Gastroesophageal sphincter (tissue), 4 donors: Measurements from ENCODE around the gene NPLOC4. TPM values are rescaled to one million over a fixed set of nuclear protein-coding genes. Genes with fewer than 3 reads are reported as not detected.
A peak's percentile ranks its signal among the peaks of the same experiment; 100 is the strongest.
"Not testable (repeated sequence)": the region's sequence is repeated elsewhere in the genome, so short reads cannot be mapped to it uniquely, and the experiment has no call there.

ENCODE experiments used
- ATAC-seq: fragments of 150-250 bp; one replicate; pipeline ENCODE4 v1.9.1; 2016; ENCODE audit warnings: mild to moderate bottlenecking, moderate library complexity
- H3K27ac ChIP-seq, 4 donors: fragments of 200-600 bp; sonication (generic) in 3 of 4; 1 replicate in 3 of 4; 2 replicates in 1 of 4; pipeline ENCODE4 v1.5.1; 2016 to 2019
- H3K27me3 ChIP-seq: fragments of 200-600 bp; sonication (generic); one replicate; pipeline ENCODE4 v1.5.1; 2019
- H3K36me3 ChIP-seq, 2 donors: fragments of 200-600 bp; sonication (generic); one replicate each; pipeline ENCODE4 v1.5.1; 2019; ENCODE audit warnings: control low read depth in 1 of 2
- H3K4me1 ChIP-seq, 3 donors: fragments of 200-600 bp; sonication (generic); 1 replicate in 2 of 3; 2 replicates in 1 of 3; pipeline ENCODE4 v1.5.1; 2016 to 2019; ENCODE audit warnings: control low read depth in 2 of 3
- H3K4me3 ChIP-seq, 2 donors: fragments of 200-600 bp; sonication (generic); one replicate each; pipeline ENCODE4 v1.5.1; 2019; ENCODE audit warnings: mild to moderate bottlenecking in 1 of 2, moderate library complexity in 1 of 2
- H3K9me3 ChIP-seq, 3 donors: fragments of 200-600 bp; sonication (generic); one replicate each; pipeline ENCODE4 v1.5.1; 2017 to 2019; ENCODE audit warnings: control low read depth in 2 of 3
- EP300 ChIP-seq: sonication (generic); formaldehyde crosslinking; IDR thresholded peaks from one replicate; pipeline ENCODE4 v1.6.1; 2017; ENCODE audit warnings: antibody characterized with exemption, mild to moderate bottlenecking
- POLR2A ChIP-seq, 2 donors: fragments of 450-650 bp; IDR thresholded peaks; one replicate each; pipeline ENCODE4 v1.6.1; 2017; ENCODE audit warnings: antibody characterized with exemption in 2 of 2, mild to moderate bottlenecking in 2 of 2, moderate library complexity in 1 of 2
- POLR2AphosphoS5 ChIP-seq: sonication (generic); formaldehyde crosslinking; IDR thresholded peaks from one replicate; pipeline ENCODE4 v1.6.1; 2017; ENCODE audit warnings: antibody characterized with exemption
- WGBS, 2 donors: methylation state at CpG; one replicate each; pipeline ENCODE4 v1.1.5; 2018; ENCODE audit warnings: low coverage in 1 of 2; 5-methylcytosine and 5-hydroxymethylcytosine counted together
- total RNA-seq, 4 donors: library from RNA; depleted of rRNA; stranded (reverse); fragments of >200 nt; gene quantifications; one replicate each; pipeline ENCODE4 v1.1.0, GENCODE V29; 2016
- TF ChIP-seq, protein P1 (sequence below), 4 experiments: fragments of 200-600 bp in 2 of 4; fragments of 450-650 bp in 2 of 4; sonication (generic) in 1 of 4; IDR thresholded peaks; one replicate each; pipeline ENCODE4 v1.5.1; 2017 to 2019; ENCODE audit warnings: antibody characterized with exemption in 4 of 4, mild to moderate bottlenecking in 2 of 4, moderate library complexity in 2 of 4

Gene NPLOC4
- total RNA-seq, 4 donors from 2014 or later: 49.5 to 83.8 (median 58.0) TPM

DNA sequence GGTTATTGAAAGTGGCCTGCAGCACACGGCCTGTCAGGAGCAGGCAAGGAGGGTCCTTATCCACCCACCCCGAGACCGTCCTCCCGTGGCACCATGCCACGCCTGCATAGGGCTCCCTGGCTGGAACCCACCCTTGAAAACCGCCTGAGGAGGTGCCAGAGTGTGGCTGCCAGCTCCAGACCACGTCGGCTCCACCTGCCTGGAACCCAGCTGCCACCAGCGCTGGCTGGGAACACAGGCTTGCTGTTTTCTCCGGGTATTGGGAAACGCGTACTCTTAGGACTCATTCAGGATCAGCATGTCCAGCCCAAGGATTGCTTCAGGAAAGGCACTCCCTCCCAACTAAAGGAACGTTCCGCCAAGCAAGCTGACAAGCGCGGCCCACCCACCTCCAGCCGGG lies 40.0 kb upstream of the NPLOC4 start:
- ATAC-seq: no peak
- Histone ChIP-seq H3K4me3 (no peak overlapping the region), H3K4me1 (peaks cover 0 to 6% (median 2%) of the 10 kb centered on the region in 3 donors), H3K9me3 (no peaks in the 10 kb centered on the region), H3K27me3 (no peaks in the 10 kb centered on the region), H3K27ac (no peak overlapping the region), H3K36me3 (peaks cover 0 to 57% of the 10 kb centered on the region in 2 donors)
- TF ChIP-seq POLR2A (IDR thresholded peaks at IDR 0.05): no peak
- TF ChIP-seq POLR2AphosphoS5: no peak
- TF ChIP-seq, protein P1, sequence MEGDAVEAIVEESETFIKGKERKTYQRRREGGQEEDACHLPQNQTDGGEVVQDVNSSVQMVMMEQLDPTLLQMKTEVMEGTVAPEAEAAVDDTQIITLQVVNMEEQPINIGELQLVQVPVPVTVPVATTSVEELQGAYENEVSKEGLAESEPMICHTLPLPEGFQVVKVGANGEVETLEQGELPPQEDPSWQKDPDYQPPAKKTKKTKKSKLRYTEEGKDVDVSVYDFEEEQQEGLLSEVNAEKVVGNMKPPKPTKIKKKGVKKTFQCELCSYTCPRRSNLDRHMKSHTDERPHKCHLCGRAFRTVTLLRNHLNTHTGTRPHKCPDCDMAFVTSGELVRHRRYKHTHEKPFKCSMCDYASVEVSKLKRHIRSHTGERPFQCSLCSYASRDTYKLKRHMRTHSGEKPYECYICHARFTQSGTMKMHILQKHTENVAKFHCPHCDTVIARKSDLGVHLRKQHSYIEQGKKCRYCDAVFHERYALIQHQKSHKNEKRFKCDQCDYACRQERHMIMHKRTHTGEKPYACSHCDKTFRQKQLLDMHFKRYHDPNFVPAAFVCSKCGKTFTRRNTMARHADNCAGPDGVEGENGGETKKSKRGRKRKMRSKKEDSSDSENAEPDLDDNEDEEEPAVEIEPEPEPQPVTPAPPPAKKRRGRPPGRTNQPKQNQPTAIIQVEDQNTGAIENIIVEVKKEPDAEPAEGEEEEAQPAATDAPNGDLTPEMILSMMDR (IDR thresholded peaks at IDR 0.05): no peak
- no peak for TF ChIP-seq EP300
- WGBS, 2 donors: 80 to 86% methylated on average over 1 to 4 of the region's 17 CpGs

DNA sequence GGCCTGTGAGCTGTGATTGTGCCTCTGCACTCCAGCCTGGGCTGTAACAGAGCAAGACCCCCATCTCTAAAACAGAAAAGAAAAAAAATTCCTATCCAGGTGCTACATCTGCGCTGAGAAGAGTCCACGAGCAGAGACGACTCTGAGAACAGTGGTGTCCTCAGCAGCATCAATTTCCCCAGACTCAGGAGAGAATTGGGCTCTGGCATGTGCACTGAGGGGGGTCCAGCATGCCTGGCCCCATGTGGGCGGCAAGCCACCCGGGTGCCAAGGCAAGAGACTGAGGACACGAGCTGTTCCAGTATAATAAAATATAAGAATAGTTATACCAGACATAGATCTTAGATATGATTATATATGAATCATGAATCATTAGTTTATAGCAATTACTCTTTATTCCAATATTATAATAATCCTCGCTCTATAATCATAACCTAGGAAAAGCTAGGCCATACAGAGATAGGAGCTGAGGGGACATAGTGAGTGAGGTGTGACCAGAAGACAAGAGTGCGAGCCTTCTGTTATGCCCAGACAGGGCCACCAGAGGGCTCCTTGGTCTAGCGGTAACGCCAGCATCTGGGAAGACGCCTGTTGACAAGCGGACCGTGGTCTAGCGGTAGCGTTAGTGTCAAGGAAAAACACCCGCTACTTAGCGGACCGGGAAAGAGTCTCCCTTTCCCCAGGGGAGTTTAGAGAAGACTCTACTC lies 38.8 kb upstream of the NPLOC4 start:
- not testable (repeated sequence) for H3K27me3 ChIP-seq, H3K4me1 ChIP-seq, ATAC-seq, H3K27ac ChIP-seq, H3K4me3 ChIP-seq, H3K9me3 ChIP-seq
- 35 to 37% methylated on average over 5 to 11 of the region's 18 CpGs for WGBS, 2 donors
- TF ChIP-seq, protein P1 (IDR thresholded peaks at IDR 0.05): peak in 3 of 4 experiments; percentile 62 to 67 (median 62)
- H3K36me3 ChIP-seq: peaks cover 0 to 57% of the 10 kb centered on the region in 2 donors

DNA sequence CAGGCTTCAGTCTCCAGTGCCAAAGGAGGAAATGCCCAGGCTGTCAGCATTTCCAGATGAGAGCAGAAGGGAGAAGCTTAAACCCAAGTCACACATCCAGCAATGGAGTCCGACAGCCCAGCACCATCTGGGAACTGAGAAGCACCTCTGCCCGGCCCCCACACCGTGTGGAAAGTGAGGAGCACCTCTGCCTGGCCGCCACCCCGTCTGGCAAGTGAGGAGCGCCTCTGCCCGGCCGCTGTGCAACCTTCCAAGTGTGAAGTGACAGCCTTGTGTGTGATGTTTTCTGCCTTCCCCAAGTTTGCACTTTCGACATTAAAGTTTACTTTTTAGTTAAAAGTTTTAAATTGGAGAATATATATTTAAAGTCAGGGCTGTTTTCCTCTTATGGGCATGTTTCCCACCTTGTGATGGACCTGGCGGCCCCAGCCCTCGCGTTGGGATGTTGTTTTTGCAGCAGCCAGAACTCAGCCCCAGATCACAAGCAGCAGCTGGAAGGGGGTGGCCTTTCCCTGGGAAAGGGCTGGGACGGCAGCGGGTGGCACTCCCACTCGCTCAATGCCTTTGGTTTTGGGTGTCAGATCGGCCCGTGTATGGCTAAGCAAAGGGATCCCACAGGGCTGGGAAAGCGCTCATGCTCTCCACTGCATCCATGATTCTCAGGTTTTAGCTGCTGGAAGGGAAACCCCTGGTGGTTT lies 36.8 kb upstream of the NPLOC4 start:
- peaks cover 0 to 7% (median 0%) of the 10 kb centered on the region in 3 donors for H3K4me1 ChIP-seq
- H3K9me3 ChIP-seq: no peaks in the 10 kb centered on the region
- 74 to 81% methylated on average over 9 of the region's 18 CpGs for WGBS, 2 donors
- TF ChIP-seq EP300 (no peak), POLR2AphosphoS5 (no peak), POLR2A (IDR thresholded peaks at IDR 0.05) (no peak)
- TF ChIP-seq, protein P1 (IDR thresholded peaks at IDR 0.05): no peak
- peaks cover 0 to 62% of the 10 kb centered on the region in 2 donors for H3K36me3 ChIP-seq
- H3K27ac ChIP-seq: no peak overlapping the region
- H3K4me3 ChIP-seq: no peak overlapping the region
- ATAC-seq: no peak
- no peaks in the 10 kb centered on the region for H3K27me3 ChIP-seq

DNA sequence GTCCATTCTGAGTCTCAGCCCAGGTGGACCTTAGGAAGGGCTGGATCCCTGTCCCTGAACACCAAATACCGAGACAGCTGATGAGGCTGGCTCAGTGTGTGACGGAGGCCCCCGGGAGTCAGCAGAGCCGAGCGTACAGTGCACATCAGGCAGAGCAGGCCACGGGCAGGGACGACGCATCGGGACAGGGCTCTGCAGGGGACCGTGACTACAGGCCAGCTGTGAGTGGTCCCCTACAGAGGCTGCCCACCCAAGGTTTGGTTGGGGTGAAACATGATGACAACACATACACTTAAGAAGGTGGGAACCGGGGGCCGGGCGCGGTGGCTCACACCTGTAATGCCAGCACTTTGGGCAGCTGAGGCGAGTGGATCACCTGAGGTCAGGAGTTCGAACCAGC lies 36.0 kb upstream of the NPLOC4 start:
- Histone ChIP-seq H3K36me3 (peaks cover 0 to 68% of the 10 kb centered on the region in 2 donors), H3K4me1 (peaks cover 0 to 14% (median under 1%) of the 10 kb centered on the region in 3 donors), H3K4me3 (no peak overlapping the region), H3K9me3 (no peaks in the 10 kb centered on the region), H3K27me3 (no peaks in the 10 kb centered on the region), H3K27ac (no peak overlapping the region)
- no peak for ATAC-seq
- TF ChIP-seq, protein P1 (IDR thresholded peaks at IDR 0.05): no peak
- TF ChIP-seq POLR2AphosphoS5: no peak
- TF ChIP-seq EP300: no peak
- no peak for TF ChIP-seq POLR2A (IDR thresholded peaks at IDR 0.05)
- WGBS, 2 donors: 90 to 96% methylated on average over 2 to 4 of the region's 16 CpGs

DNA sequence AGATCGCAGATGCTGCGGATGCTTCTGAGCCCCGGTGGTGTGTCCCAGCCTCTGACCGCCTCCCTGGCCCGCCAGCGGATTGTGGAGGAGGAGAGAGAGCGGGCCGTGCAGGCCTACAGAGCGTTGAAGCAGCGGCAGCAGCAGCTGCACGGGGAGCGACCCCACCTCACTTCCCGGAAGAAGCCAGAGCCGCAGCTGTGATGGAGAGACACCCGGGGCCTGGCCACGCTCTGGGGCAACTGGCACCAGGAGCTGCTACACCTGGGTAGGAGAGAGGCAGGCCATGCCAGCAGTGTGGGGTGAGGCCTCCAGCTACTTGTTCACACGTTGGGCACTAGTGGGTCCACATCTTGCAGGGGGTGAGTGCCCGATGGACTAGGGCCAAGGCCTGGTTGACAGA lies 35.6 kb upstream of the NPLOC4 start:
- Histone ChIP-seq H3K27me3 (no peaks in the 10 kb centered on the region), H3K9me3 (no peaks in the 10 kb centered on the region), H3K4me1 (peaks cover 0 to 19% (median 5%) of the 10 kb centered on the region in 3 donors), H3K27ac (no peak overlapping the region), H3K36me3 (peaks cover 0 to 68% of the 10 kb centered on the region in 2 donors), H3K4me3 (no peak overlapping the region)
- no CpG with 5 or more reads among the region's 18 CpGs for WGBS, 2 donors
- TF ChIP-seq POLR2AphosphoS5 (no peak), EP300 (no peak), POLR2A (IDR thresholded peaks at IDR 0.05) (no peak)
- TF ChIP-seq, protein P1 (IDR thresholded peaks at IDR 0.05): no peak
- ATAC-seq: no peak
